ENCODE results near the gene MSX1.

MSX1 gene

DNA sequence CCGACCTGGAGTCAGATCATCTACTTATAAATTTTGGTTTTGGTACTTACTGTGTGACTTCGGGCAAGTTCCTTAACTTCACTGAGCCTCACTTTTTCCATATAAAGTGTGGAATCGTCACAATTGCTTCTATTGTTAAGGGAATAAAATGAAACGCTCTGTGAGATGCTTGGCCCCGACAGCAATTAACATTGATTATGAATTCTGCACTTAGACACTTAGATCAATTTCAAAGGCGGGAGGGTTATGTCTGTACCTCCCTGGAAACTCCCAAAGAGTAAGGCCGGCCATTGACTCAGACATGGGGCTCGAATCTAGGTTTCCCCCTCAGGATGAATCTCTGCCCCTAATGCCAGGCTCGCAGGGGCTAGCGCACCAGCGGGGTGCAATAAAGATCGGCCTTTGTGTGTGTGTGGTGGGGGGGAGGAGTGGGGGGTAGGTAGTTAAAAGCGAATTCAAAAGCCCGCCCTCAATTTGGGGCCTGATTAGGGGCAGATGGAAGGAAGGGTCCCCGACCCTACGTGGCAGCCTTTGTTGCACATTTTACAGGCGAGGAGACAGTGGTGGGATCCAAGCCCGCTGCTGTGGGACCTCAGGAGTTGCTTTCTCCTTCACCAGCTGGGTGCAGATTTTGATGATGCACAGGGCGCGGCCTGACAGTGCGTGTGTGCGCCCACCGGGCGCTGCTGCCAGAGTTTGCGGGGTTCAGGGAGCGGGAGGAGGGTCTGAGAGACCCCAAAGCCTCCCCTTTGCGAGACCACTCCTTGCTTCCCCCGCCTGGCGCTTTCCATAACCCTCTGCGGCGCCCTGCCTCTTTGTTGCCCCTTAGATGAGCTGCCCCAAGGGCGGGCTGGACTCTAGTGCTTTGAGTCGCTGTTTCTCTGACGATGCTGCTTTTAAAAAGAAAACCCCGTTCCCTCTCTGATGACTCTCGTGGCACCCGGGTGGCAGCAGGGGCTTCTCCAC, 9.6 kb downstream of the MSX1 start:
- TF ChIP-seq SIN3A (IDR thresholded peaks at IDR 0.05; ENCODE audit: borderline replicate concordance, insufficient read depth, low read length): no peak
- no peak for TF ChIP-seq FOXP2 (optimal IDR thresholded peaks at IDR 0.05; ENCODE audit: borderline replicate concordance, extremely low read depth, extremely low read length, insufficient read depth)
- TF ChIP-seq POLR2AphosphoS5 (IDR thresholded peaks at IDR 0.05; ENCODE audit: low read depth, low read length): no peak
- no peak for TF ChIP-seq REST (IDR thresholded peaks at IDR 0.05; ENCODE audit: insufficient read depth in 1 of 2, low read depth in 2 of 2, low read length in 2 of 2)
- TF ChIP-seq TAF1 (IDR thresholded peaks at IDR 0.05; ENCODE audit: borderline replicate concordance, insufficient read depth, low read length): no peak

GRCh38 chr4:4869731-4870571, 10.5 kb downstream of the MSX1 start:
- no peak for TF ChIP-seq SIN3A (IDR thresholded peaks at IDR 0.05; ENCODE audit: borderline replicate concordance, insufficient read depth, low read length)
- no peak for TF ChIP-seq POLR2AphosphoS5 (IDR thresholded peaks at IDR 0.05; ENCODE audit: low read depth, low read length)
- TF ChIP-seq FOXP2 (optimal IDR thresholded peaks at IDR 0.05; ENCODE audit: borderline replicate concordance, extremely low read depth, extremely low read length, insufficient read depth): no peak
- TF ChIP-seq REST (IDR thresholded peaks at IDR 0.05; ENCODE audit: insufficient read depth in 1 of 2, low read depth in 2 of 2, low read length in 2 of 2): no peak
- no peak for TF ChIP-seq TAF1 (IDR thresholded peaks at IDR 0.05; ENCODE audit: borderline replicate concordance, insufficient read depth, low read length)

- no peak for TF ChIP-seq SIN3A (IDR thresholded peaks at IDR 0.05; ENCODE audit: borderline replicate concordance, insufficient read depth, low read length)
- TF ChIP-seq REST (IDR thresholded peaks at IDR 0.05; ENCODE audit: insufficient read depth in 1 of 2, low read depth in 2 of 2, low read length in 2 of 2): no peak
- TF ChIP-seq FOXP2 (optimal IDR thresholded peaks at IDR 0.05; ENCODE audit: borderline replicate concordance, extremely low read depth, extremely low read length, insufficient read depth): no peak
- no peak for TF ChIP-seq TAF1 (IDR thresholded peaks at IDR 0.05; ENCODE audit: borderline replicate concordance, insufficient read depth, low read length)
- no peak for TF ChIP-seq POLR2AphosphoS5 (IDR thresholded peaks at IDR 0.05; ENCODE audit: low read depth, low read length)
Measured at GRCh38 chr4:4870576-4871241, 11.2 kb downstream of the MSX1 start.

- TF ChIP-seq FOXP2 (optimal IDR thresholded peaks at IDR 0.05; ENCODE audit: borderline replicate concordance, extremely low read depth, extremely low read length, insufficient read depth) (no peak), POLR2AphosphoS5 (IDR thresholded peaks at IDR 0.05; ENCODE audit: low read depth, low read length) (no peak), SIN3A (IDR thresholded peaks at IDR 0.05; ENCODE audit: borderline replicate concordance, insufficient read depth, low read length) (no peak), TAF1 (IDR thresholded peaks at IDR 0.05; ENCODE audit: borderline replicate concordance, insufficient read depth, low read length) (no peak), REST (IDR thresholded peaks at IDR 0.05; ENCODE audit: insufficient read depth in 1 of 2, low read depth in 2 of 2, low read length in 2 of 2) (no peak)
Measured at GRCh38 chr4:4871242-4871572, 11.7 kb downstream of the MSX1 start.

All from PFSK-1 (cell line).